Ishikawa (cell line): ENCODE results near the gene TECTA.

Experiments used
- CEBPB ChIP-seq: IDR thresholded peaks from 2 replicates; pipeline ENCODE4 v1.6.1; 2012
- CREB1 ChIP-seq: IDR thresholded peaks from 2 replicates; pipeline ENCODE4 v1.6.1; 2012; ENCODE audit warnings: low read depth
- EGR1 ChIP-seq: IDR thresholded peaks from 2 replicates; pipeline ENCODE4 v1.6.1; 2012
- EP300 ChIP-seq: IDR thresholded peaks from 2 replicates; pipeline ENCODE4 v1.6.1; 2012; ENCODE audit warnings: borderline replicate concordance
- FOXM1 ChIP-seq: IDR thresholded peaks from 2 replicates; pipeline ENCODE4 v1.6.1; 2012; ENCODE audit warnings: low read depth, borderline replicate concordance
- NFIC ChIP-seq: IDR thresholded peaks from 2 replicates; pipeline ENCODE4 v1.6.1; 2012
- RAD21 ChIP-seq: IDR thresholded peaks from 2 replicates; pipeline ENCODE4 v1.6.1; 2012; ENCODE audit warnings: low read depth
- REST ChIP-seq: IDR thresholded peaks from 2 replicates; pipeline ENCODE4 v1.6.1; 2012; ENCODE audit warnings: low read depth, mild to moderate bottlenecking
- TAF1 ChIP-seq: IDR thresholded peaks from 2 replicates; pipeline ENCODE4 v1.6.1; 2012; ENCODE audit warnings: low read depth, mild to moderate bottlenecking
- TCF12 ChIP-seq: IDR thresholded peaks from 2 replicates; pipeline ENCODE4 v1.6.1; 2012; ENCODE audit warnings: low read depth
- TEAD4 ChIP-seq: IDR thresholded peaks from 2 replicates; pipeline ENCODE4 v1.6.1; 2012
- USF1 ChIP-seq: IDR thresholded peaks from 2 replicates; pipeline ENCODE4 v1.6.1; 2012
- YY1 ChIP-seq: IDR thresholded peaks from 2 replicates; pipeline ENCODE4 v1.6.1; 2012; ENCODE audit warnings: low read depth
- ZBTB7A ChIP-seq: IDR thresholded peaks from 2 replicates; pipeline ENCODE4 v1.6.1; 2012; ENCODE audit warnings: low read depth
- TF ChIP-seq, protein P1 (sequence below): IDR thresholded peaks from 2 replicates; pipeline ENCODE4 v1.6.1; 2012

TECTA gene

DNA sequence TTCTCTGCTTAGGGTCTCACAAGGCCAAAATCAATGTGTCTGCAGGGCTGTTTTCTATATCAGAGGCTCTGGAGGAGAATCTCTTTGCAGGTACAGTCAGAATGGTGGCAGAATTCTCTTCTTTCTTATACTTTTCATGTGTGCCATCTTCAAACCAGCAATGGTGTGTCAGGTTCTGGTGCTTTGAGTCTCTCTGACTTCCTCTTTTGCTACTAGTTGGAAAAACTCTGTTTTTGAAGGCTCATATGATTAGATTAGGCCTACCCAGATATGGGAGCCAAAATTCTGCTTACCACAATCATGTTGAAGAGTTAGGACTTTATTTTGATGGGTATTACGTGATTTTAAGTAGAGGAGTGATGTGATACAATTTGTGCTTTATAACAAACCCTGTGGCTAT, 18.8 kb upstream of the TECTA start:
- TF ChIP-seq TAF1 (no peak), REST (no peak), ZBTB7A (no peak), YY1 (no peak)

DNA sequence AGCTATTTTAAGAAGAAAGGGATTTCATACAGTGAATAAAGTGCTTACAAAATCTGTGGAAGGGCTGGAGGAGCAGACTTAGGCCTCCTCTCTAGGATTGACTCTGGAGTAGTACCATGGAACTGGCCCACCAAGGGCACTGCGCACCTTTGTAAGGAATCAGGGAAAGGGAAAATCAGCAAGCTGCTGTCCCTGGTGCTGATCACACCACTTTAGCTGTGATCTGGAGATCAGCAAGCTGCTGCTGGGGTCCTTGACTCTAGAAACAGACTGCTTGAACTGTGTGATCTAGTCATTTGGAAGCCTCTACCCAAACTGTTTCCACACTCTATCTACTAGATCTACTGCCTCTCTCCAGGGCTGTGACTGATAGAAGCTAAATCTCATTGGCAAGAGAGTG, 18.4 kb upstream of the TECTA start:
- peak; percentile 93 for TF ChIP-seq REST
- TF ChIP-seq TCF12: no peak

DNA sequence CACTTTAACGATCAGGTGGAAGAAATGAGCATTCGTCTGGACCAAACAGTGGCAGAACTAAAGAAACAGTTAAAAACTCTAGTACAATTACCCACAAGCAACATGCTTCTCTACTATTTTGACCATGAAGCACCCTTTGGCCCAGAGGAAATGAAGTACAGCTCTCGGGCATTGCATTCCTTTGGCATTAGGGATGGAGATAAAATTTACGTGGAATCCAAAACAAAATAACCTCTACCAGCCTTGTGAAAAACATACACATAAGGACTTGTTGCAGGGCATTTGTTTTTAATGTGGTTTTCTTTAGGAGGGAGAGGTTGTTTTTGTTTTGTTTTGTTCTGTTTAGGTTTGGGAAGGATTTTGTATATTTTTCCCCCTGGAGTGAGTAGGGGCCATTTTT, 14.2 kb upstream of the TECTA start:
- no peak for TF ChIP-seq FOXM1
- no peak for TF ChIP-seq YY1
- no peak for TF ChIP-seq REST
- TF ChIP-seq, protein P1, sequence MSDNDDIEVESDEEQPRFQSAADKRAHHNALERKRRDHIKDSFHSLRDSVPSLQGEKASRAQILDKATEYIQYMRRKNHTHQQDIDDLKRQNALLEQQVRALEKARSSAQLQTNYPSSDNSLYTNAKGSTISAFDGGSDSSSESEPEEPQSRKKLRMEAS: no peak
- no peak for TF ChIP-seq TEAD4
- TF ChIP-seq NFIC: no peak
- TF ChIP-seq CREB1: no peak
- TF ChIP-seq TCF12: no peak
- TF ChIP-seq EGR1: no peak
- no peak for TF ChIP-seq TAF1
- TF ChIP-seq ZBTB7A: no peak
- TF ChIP-seq USF1: no peak
- no peak for TF ChIP-seq EP300
- TF ChIP-seq RAD21: no peak

- TF ChIP-seq FOXM1 (no peak), TEAD4 (no peak), TCF12 (no peak), NFIC (no peak), EGR1 (no peak)
Measured at GRCh38 chr11:121089566-121089965, 11.5 kb upstream of the TECTA start.

- TF ChIP-seq CREB1 (no peak), RAD21 (no peak), EP300 (no peak), USF1 (no peak), EGR1 (no peak), ZBTB7A (no peak), CEBPB (no peak), REST (no peak), TAF1 (no peak), NFIC (no peak), YY1 (no peak), TCF12 (no peak), FOXM1 (no peak), TEAD4 (no peak)
- TF ChIP-seq, protein P1: no peak
Measured at GRCh38 chr11:121090145-121090721, 10.8 kb upstream of the TECTA start.
